GM21529 (cell line): ENCODE measurements around the gene SLC1A7.

Experiments used
- ATAC-seq: cut with Tn5 transposase; IDR thresholded peaks from one replicate; pipeline ENCODE4 v1.9.1; 2021; ENCODE audit not compliant: unreplicated experiment

SLC1A7 gene

GRCh38 chr1:53160924-53161378, 18.5 kb upstream of the SLC1A7 start:
- no peak for ATAC-seq

- ATAC-seq, result no peak
Observed at GRCh38 chr1:53158900-53159299, 16.5 kb upstream of the SLC1A7 start.

GRCh38 chr1:53156783-53157182, 14.3 kb upstream of the SLC1A7 start:
- no peak for ATAC-seq

GRCh38 chr1:53155945-53156344, 13.5 kb upstream of the SLC1A7 start:
- ATAC-seq, result no peak

GRCh38 chr1:53155534-53155933, 13.1 kb upstream of the SLC1A7 start:
- no peak for ATAC-seq

GRCh38 chr1:53154859-53155438, 12.5 kb upstream of the SLC1A7 start:
- no peak for ATAC-seq

- ATAC-seq, result no peak
Observed at GRCh38 chr1:53153752-53154151, 11.3 kb upstream of the SLC1A7 start.

GRCh38 chr1:53148123-53148522, 5.7 kb upstream of the SLC1A7 start:
- no peak for ATAC-seq

GRCh38 chr1:53147174-53147573, 4.7 kb upstream of the SLC1A7 start:
- no peak for ATAC-seq

- no peak for ATAC-seq
Observed at GRCh38 chr1:53145942-53146708, 3.7 kb upstream of the SLC1A7 start.

GRCh38 chr1:53145619-53145941, 3.1 kb upstream of the SLC1A7 start:
- no peak for ATAC-seq

- ATAC-seq, result no peak
Observed at GRCh38 chr1:53145051-53145600, 2.7 kb upstream of the SLC1A7 start.

- no peak for ATAC-seq
Observed at GRCh38 chr1:53144201-53144600, 1.8 kb upstream of the SLC1A7 start.

- no peak for ATAC-seq
Observed at GRCh38 chr1:53143527-53143926, 1.1 kb upstream of the SLC1A7 start.

GRCh38 chr1:53141487-53142055, 867 bp downstream of the SLC1A7 start:
- no peak for ATAC-seq

GRCh38 chr1:53140451-53140850, 2.0 kb downstream of the SLC1A7 start:
- ATAC-seq, result no peak

GRCh38 chr1:53139951-53140361, 2.5 kb downstream of the SLC1A7 start:
- no peak for ATAC-seq

GRCh38 chr1:53138991-53139884, 3.2 kb downstream of the SLC1A7 start:
- ATAC-seq, result no peak

- ATAC-seq, result no peak
Observed at GRCh38 chr1:53137729-53138128, 4.7 kb downstream of the SLC1A7 start.

GRCh38 chr1:53135735-53136114, 6.7 kb downstream of the SLC1A7 start:
- no peak for ATAC-seq
